NCI-H526 treated with DMSO at 0.1 percent for 48 hours (cell line): ENCODE data around the gene RINT1.

ENCODE experiments used
- DNase-seq: peaks from one replicate; lab custom pipeline; 2025; lab: John Stamatoyannopoulos, UW

The RINT1 gene

DNA sequence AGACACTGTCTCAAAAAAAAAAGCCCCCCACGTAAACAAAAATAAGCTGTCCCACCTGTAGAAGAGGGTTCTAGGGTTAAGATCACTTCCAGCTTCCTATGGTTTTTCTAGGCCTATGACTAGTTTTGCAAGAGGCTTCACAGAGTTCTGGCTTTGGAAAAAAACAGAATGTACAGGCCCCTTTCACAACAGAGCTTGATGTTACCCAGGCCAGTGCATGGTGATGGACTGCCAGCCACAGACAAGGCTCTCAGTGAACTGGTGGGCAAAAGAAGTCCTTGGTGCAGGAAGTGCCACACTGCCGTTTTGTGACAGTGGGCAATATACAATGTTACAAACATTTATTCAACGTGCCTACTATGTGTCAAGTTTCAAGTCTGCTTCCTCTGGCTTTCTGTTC, 67.5 kb downstream of the RINT1 start:
- no peak for DNase-seq

DNA sequence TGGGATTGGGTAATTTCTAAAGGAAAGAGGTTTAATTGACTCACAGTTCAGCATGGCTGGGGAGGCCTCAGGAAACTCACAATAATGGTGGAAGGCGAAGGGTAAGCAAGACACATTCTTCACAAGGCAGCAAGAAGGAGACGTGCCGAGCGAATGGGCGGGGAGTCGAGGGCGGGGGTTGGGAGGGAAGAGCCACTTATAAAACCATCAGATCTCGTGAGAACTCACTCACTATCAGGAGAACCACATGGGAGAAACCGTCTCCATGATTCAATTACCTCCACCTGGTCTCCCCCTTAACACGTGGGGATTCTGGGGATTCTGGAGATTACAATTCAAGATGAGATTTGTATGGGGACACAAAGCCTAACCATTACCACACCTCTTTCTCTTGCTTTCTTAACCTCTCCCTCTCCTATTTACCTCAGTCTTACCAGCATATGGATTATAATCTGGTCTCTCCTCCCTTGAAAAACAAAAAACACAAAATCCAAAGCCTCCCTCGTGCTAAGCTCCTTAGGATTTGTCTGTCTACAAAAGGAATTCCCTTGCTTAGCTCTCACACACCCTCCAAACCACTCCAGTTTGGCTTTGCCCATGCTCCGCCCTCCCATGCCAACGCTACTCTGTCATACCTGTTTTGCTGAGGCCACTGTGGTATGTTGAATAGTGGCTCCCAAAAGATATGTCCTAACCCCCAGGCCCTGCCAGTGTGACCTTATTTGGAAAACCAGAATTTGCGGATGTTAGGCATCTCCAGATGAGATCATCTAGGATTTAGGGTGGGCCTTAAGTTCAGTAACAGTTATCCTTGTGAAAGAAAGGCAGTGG, 68.9 kb downstream of the RINT1 start:
- DNase-seq = no peak

- DNase-seq = no peak
Measured at GRCh38 chr7:105602325-105603305, 70.6 kb downstream of the RINT1 start.

- DNase-seq = no peak
Measured at GRCh38 chr7:105610165-105610930, 78.3 kb downstream of the RINT1 start.

DNA sequence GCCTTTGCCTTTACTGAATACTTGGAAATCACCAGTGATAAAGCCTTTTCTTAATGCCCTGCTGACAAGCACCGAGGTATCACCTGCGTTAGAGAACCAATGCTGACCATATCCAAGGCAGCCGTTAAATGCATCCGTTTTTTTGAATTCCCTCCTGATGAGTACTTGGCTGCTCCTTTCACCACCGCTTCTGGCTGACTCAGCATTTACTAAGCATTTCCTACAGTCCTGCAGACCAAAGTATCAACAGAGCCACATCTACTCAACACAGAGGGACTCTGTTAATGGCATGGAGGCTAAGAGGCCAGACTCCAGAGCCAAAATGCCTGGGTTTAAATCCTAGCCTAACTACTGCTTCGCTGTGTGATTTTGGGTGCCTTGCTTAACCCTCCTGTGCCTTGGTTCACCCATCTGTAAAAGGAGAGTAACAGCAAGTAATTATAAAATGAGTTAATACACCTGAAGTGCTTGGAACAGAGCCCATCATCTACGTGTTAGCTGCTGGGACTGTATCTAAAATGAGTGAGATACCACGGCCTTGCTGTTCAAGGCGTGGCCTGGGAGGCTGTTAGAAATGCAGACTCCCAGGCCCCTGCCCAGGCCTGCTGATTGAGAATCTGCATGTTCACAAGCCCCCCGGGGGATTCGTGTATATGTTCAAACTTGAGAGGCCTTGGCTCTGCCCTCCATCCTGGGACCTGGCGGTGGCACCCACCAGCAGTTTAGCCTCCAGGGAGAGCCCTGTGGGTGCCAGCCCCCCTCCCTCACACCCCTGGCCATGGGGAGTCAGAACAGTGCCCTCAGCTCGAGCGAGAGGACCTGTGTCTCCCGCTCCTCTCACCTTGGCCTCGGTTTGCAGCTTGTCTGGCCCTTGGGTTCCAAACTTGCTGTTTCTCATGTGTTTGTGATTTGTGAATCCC, 80.1 kb downstream of the RINT1 start:
- DNase-seq = no peak

- DNase-seq = no peak
Measured at GRCh38 chr7:105612806-105613205, 80.8 kb downstream of the RINT1 start.

GRCh38 chr7:105613611-105614330, 81.8 kb downstream of the RINT1 start:
- no peak for DNase-seq

DNA sequence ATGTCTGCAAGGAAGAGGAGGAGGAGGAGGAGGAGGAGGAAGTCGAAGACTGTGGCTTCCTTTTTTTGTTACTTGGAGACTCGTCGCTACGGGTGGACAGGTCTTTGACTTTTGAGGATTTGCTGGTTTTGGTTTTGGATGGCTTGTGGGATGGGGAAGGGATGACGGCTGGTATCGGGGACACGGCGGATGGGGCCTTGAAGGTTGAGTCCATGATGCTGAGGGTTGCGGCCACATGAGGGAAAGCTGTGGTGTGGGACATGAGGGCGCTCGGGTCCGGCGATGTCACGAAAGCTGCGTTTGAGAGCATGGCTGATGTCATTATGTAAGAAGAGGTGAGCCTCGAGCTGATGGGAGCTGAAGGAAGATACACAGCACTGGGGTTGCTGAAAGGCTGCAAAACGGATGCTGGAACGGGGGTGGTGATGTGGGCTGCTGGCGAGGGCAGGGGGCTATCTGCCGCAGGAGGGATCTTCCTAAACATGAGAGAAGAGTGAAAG, 82.4 kb downstream of the RINT1 start:
- DNase-seq = no peak
